IMR-90 (cell line): ENCODE data around the gene CYP46A1. TPM values are rescaled to one million over a fixed set of nuclear protein-coding genes. Genes with fewer than 3 reads are reported as not detected.

Experiments used
- ATAC-seq: fragments of 200-7000 bp; cut with Tn5 transposase; 2 replicates; pipeline ENCODE4 v1.9.1; 2020; ENCODE audit warnings: low read depth, mild to moderate bottlenecking, moderate library complexity
- BruUV-seq: library from RNA; stranded (reverse); fragments of 400-500 nt; replicated peaks from 2 replicates; lab custom pipeline; 2021; lab: Mats Ljungman, UMichigan
- CTCF ChIA-PET: fragments of 300-600 bp; formaldehyde crosslinking; extraction: SDS; loops from one replicate; lab custom pipeline; 2021; ENCODE audit warnings: antibody characterized with exemption; lab: Yijun Ruan, JAX
- POLR2A ChIA-PET: fragments of 300-600 bp; sonication (Branson Sonifier 250); formaldehyde crosslinking; loops from one replicate; lab custom pipeline; 2022; ENCODE audit warnings: antibody characterized with exemption; ENCODE audit not compliant: unreplicated experiment; lab: Charles Lee
- DNase-seq: peaks from one replicate; pipeline ENCODE4 v3.0.0; 2013
- H2AFZ ChIP-seq: replicated peaks from 2 replicates; pipeline ENCODE3; 2013; ENCODE audit warnings: low read length, mild to moderate bottlenecking; ENCODE audit not compliant: poor library complexity
- H2AK5ac ChIP-seq: 2 replicates; pipeline ENCODE4 v1.6.1; 2013; ENCODE audit warnings: low read depth, low read length, inconsistent platforms
- H2AK9ac ChIP-seq: replicated peaks from 2 replicates; pipeline ENCODE3; 2013; ENCODE audit warnings: mild to moderate bottlenecking, low read depth, low read length, moderate library complexity; ENCODE audit not compliant: poor library complexity
- H2BK120ac ChIP-seq: 2 replicates; pipeline ENCODE4 v1.6.1; 2013; ENCODE audit warnings: low read depth, low read length, inconsistent platforms
- H2BK15ac ChIP-seq: 3 replicates; pipeline ENCODE4 v1.6.1; 2013; ENCODE audit warnings: low read depth, low read length, inconsistent platforms
- H2BK20ac ChIP-seq: 2 replicates; pipeline ENCODE4 v1.6.1; 2013; ENCODE audit warnings: low read depth, mild to moderate bottlenecking, inconsistent platforms, low read length, moderate library complexity
- H2BK5ac ChIP-seq: 2 replicates; pipeline ENCODE4 v1.6.1; 2013; ENCODE audit warnings: mild to moderate bottlenecking, low read depth, low read length, inconsistent platforms; ENCODE audit not compliant: poor library complexity, severe bottlenecking
- H3K14ac ChIP-seq: replicated peaks from 2 replicates; pipeline ENCODE4 v1.6.1; 2013; ENCODE audit warnings: low read depth, low read length, inconsistent platforms
- H3K18ac ChIP-seq: 2 replicates; pipeline ENCODE4 v1.6.1; 2013; ENCODE audit warnings: low read depth, low read length, control low read depth
- H3K23ac ChIP-seq: 2 replicates; pipeline ENCODE4 v1.6.1; 2013; ENCODE audit warnings: low read depth, low read length, inconsistent platforms
- H3K27ac ChIP-seq: 2 replicates; pipeline ENCODE4 v1.5.1; 2013; ENCODE audit warnings: mild to moderate bottlenecking, control low read depth, low read length; ENCODE audit not compliant: insufficient read depth
- H3K27me3 ChIP-seq: 2 replicates; pipeline ENCODE4 v1.6.1; 2013; ENCODE audit warnings: low read length; ENCODE audit not compliant: control insufficient read depth, insufficient read depth
- H3K36me3 ChIP-seq: 2 replicates; pipeline ENCODE4 v1.6.1; 2013; ENCODE audit warnings: low read length, mixed read lengths; ENCODE audit not compliant: control insufficient read depth, insufficient read depth
- H3K4ac ChIP-seq: 2 replicates; pipeline ENCODE4 v1.6.1; 2013; ENCODE audit warnings: low read depth, low read length, inconsistent platforms
- H3K4me1 ChIP-seq: 2 replicates; pipeline ENCODE4 v1.6.1; 2013; ENCODE audit warnings: low read length, mixed read lengths; ENCODE audit not compliant: control insufficient read depth, insufficient read depth
- H3K4me2 ChIP-seq: 2 replicates; pipeline ENCODE4 v1.6.1; 2013; ENCODE audit warnings: low read depth, mild to moderate bottlenecking, control low read depth, low read length, moderate library complexity
- H3K4me3 ChIP-seq: 2 replicates; pipeline ENCODE4 v1.5.1; 2013; ENCODE audit warnings: low read depth, mild to moderate bottlenecking, control low read depth, low read length, moderate library complexity; ENCODE audit not compliant: insufficient read depth
- H3K56ac ChIP-seq: 2 replicates; pipeline ENCODE4 v1.6.1; 2013; ENCODE audit warnings: low read length, inconsistent platforms; ENCODE audit not compliant: insufficient read depth; ENCODE audit errors: extremely low read depth
- H3K79me1 ChIP-seq, 2 experiments: 2 replicates each; pipeline ENCODE4 v1.6.1; 2013; ENCODE audit warnings: low read length in 2 of 2, inconsistent platforms in 1 of 2, low read depth in 1 of 2
- H3K9ac ChIP-seq: 2 replicates; pipeline ENCODE4 v1.6.1; 2013; ENCODE audit warnings: low read depth, low read length, control low read depth
- H3K9me1 ChIP-seq: 2 replicates; pipeline ENCODE4 v1.6.1; 2013; ENCODE audit warnings: low read length, inconsistent platforms; ENCODE audit not compliant: insufficient read depth
- H3K9me3 ChIP-seq: 2 replicates; pipeline ENCODE4 v1.6.1; 2013; ENCODE audit warnings: low read length; ENCODE audit not compliant: control insufficient read depth, insufficient read depth
- H4K20me1 ChIP-seq: 2 replicates; pipeline ENCODE4 v1.6.1; 2013; ENCODE audit warnings: low read length, inconsistent platforms; ENCODE audit not compliant: insufficient read depth
- H4K5ac ChIP-seq: 2 replicates; pipeline ENCODE4 v1.6.1; 2013; ENCODE audit warnings: mild to moderate bottlenecking, low read depth, low read length, control low read depth
- H4K8ac ChIP-seq, 2 experiments: 2 replicates each; pipeline ENCODE4 v1.6.1; 2013; ENCODE audit warnings: low read depth in 2 of 2, low read length in 2 of 2, control low read depth in 1 of 2, inconsistent platforms in 1 of 2
- H4K91ac ChIP-seq: 2 replicates; pipeline ENCODE4 v1.6.1; 2013; ENCODE audit warnings: low read depth, low read length, inconsistent platforms; ENCODE audit not compliant: insufficient read depth
- POLR2A ChIP-seq: IDR thresholded peaks from 2 replicates; pipeline ENCODE4 v1.6.1; 2012; ENCODE audit warnings: mild to moderate bottlenecking, low read depth, low read length
- RAD21 ChIP-seq: IDR thresholded peaks from 2 replicates; pipeline ENCODE4 v1.6.1; 2012; ENCODE audit warnings: low read length, improper control_type of control experiment
- WGBS, 2 experiments: methylation state at CpG; one replicate each; pipeline versions ENCODE4 v1.1.5 to v1.1.7; 2013; ENCODE audit warnings: missing lambda C conversion rate in 2 of 2; ENCODE audit not compliant: insufficient read length in 1 of 2; ENCODE audit errors: extremely low coverage in 2 of 2; 5-methylcytosine and 5-hydroxymethylcytosine counted together
- dilution Hi-C: fragments of 300-500 bp; cut with HindIII; formaldehyde crosslinking; loops from one replicate; pipeline ENCODE4 v1.14.3; 2018; ENCODE audit warnings: low sequenced_read_pairs; ENCODE audit not compliant: unreplicated experiment
- in situ Hi-C: fragments of 300-500 bp; cut with MboI; formaldehyde crosslinking; loops from 3 replicates; pipeline ENCODE4 v1.14.3; 2019; ENCODE audit warnings: low sequenced_read_pairs, inconsistent platforms, mixed read lengths
- intact Hi-C: fragments of 100-400 bp; cut with micrococcal nuclease; formaldehyde crosslinking; loops from 2 replicates; pipeline ENCODE4 v1.10.0; 2022
- polyA plus RNA-seq, 3 experiments: library from polyadenylated mRNA; depleted of rRNA; stranded (reverse); fragments of >200 nt; gene quantifications; 2 replicates each; pipeline ENCODE4 v1.2.3, GENCODE V29; 2012; ENCODE audit warnings: low replicate concordance in 1 of 3
- total RNA-seq: library from RNA; depleted of rRNA; stranded (reverse); fragments of >200 nt; gene quantifications from 2 replicates; pipeline ENCODE4 v1.2.3, GENCODE V29; 2012

CYP46A1 gene
- total and polyA plus RNA-seq, 2 of the 4 experiments (the other 2 are of a cell fraction) = 0.18 to 0.31 TPM

DNA sequence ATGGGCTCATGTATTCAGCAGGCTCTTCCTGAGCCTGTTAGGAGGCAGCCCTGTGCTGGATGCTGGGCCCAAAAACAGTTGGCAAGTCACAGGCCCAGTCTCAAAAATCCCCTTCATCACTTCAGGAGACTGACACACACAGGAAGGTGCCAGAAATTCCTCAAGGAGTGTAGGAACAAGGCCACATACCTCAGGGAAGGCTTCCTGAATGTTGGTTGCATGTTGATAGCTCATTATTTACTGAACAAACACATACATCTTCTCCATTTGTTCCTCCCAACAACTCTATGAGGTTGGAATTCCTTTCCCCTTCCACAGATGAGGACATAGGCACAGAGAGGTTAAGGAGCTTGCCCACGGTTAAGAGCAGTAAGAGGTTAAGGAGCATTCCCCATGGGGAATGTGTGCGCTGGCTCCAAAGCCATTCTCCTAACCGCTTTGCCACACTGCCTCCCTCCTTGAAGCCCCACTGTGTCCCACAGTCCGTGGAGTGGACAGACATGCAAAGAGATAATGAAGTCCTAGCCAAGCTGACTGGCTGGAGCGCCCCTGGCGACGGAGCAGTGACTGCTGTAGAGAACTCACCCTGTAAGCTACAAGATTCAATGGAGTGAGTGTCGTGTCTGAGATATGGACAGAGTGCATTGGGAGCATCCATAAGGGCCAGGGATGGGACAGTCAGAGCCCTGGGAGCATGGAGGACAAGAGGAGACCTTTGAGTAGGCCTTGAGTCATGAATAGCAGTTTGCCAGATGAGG is 35.9 kb upstream of the CYP46A1 start:
- no peak for DNase-seq
- Histone ChIP-seq H3K9me3 (no peaks in the 10 kb centered on the region), H4K20me1 (no peaks in the 10 kb centered on the region), H2BK15ac (no peak overlapping the region), H3K4me3 (no peak overlapping the region), H2AK9ac (no peak overlapping the region), H2BK120ac (no peak overlapping the region), H3K36me3 (no peaks in the 10 kb centered on the region), H2AFZ (no peak overlapping the region), H3K9ac (no peak overlapping the region), H4K8ac (no peak overlapping the region), H3K4me2 (no peak overlapping the region), H3K27ac (no peak overlapping the region), H4K91ac (no peak overlapping the region), H3K4me1 (peaks cover 4% of the 10 kb centered on the region; the same call in 1 of the 2 replicates), H3K27me3 (peaks cover 4% of the 10 kb centered on the region; the same call in 1 of the 2 replicates), H4K5ac (no peak overlapping the region), H2BK20ac (no peak overlapping the region), H3K18ac (no peak overlapping the region), H2AK5ac (no peak overlapping the region), H2BK5ac (no peak overlapping the region), H3K79me1 (no peaks in the 10 kb centered on the region), H3K4ac (no peak overlapping the region), H3K9me1 (peaks cover 5% of the 10 kb centered on the region; the same call in 1 of the 2 replicates), H3K56ac (no peak overlapping the region), H3K23ac (no peak overlapping the region), H3K14ac (no peak overlapping the region)
- WGBS, 2 experiments = 89% methylated on average over 3 of the region's 8 CpGs; no CpG with 5 or more reads in 1 of the 2 experiments
- ChIA-PET POLR2A (no interaction called here), CTCF (no interaction called here)
- dilution Hi-C loops = no loop called here
- TF ChIP-seq POLR2A = no peak
- TF ChIP-seq RAD21 = no peak
- in situ Hi-C loops = no loop called here
- no TSS peak for BruUV-seq
- ATAC-seq = no peak
- intact Hi-C loops = no loop called here
